HEK293 (cell line): ENCODE measurements around the gene MAML3.

Source experiments
- CTCF ChIP-seq: fragments of 450-650 bp; formaldehyde crosslinking; IDR thresholded peaks from 2 replicates; pipeline ENCODE4 v1.5.1; 2016; ENCODE audit warnings: missing biosample characterization, missing genetic modification characterization
- PBX3 ChIP-seq: sonication (generic); formaldehyde crosslinking; IDR thresholded peaks from 2 replicates; pipeline ENCODE4 v1.8.1; 2022; ENCODE audit warnings: mild to moderate bottlenecking, moderate library complexity, missing genetic modification reagents
- PRDM4 ChIP-seq: fragments of 450-650 bp; formaldehyde crosslinking; IDR thresholded peaks from 2 replicates; pipeline ENCODE4 v1.5.1; 2017; ENCODE audit warnings: missing biosample characterization, missing genetic modification characterization
- TCF7L2 ChIP-seq: IDR thresholded peaks from 2 replicates; pipeline ENCODE4 v1.6.1; 2011; ENCODE audit warnings: low read depth, mild to moderate bottlenecking, inconsistent platforms, low read length, moderate library complexity, borderline replicate concordance
- ZNF223 ChIP-seq: fragments of 450-650 bp; formaldehyde crosslinking; IDR thresholded peaks from 2 replicates; pipeline ENCODE4 v1.5.1; 2016; ENCODE audit warnings: missing biosample characterization, missing genetic modification characterization
- ZNF366 ChIP-seq: fragments of 450-650 bp; formaldehyde crosslinking; conservative IDR thresholded peaks from 2 replicates; pipeline ENCODE4 v1.5.1; 2016; ENCODE audit warnings: missing biosample characterization, missing genetic modification characterization
- ZNF391 ChIP-seq: fragments of 450-650 bp; formaldehyde crosslinking; IDR thresholded peaks from 2 replicates; pipeline ENCODE4 v1.5.1; 2016; ENCODE audit warnings: low read depth, missing biosample characterization, missing genetic modification characterization, borderline replicate concordance

GRCh38 chr4:139905489-139905888, 248.5 kb downstream of the MAML3 start:
- TF ChIP-seq TCF7L2 = no peak
- TF ChIP-seq CTCF = no peak
- no peak for TF ChIP-seq PBX3
- TF ChIP-seq PRDM4 = no peak
- TF ChIP-seq ZNF391 (tag by site-specific recombination) = no peak
- no peak for TF ChIP-seq ZNF223 (tag by site-specific recombination)
- no peak for TF ChIP-seq ZNF366 (tag by site-specific recombination)
